Left ventricle myocardium superior (tissue), 1 donor: ENCODE measurements around the gene TRAIP. TPM values are rescaled to one million over a fixed set of nuclear protein-coding genes. Genes with fewer than 3 reads are reported as not detected.
"Not testable (repeated sequence)": the region's sequence is repeated elsewhere in the genome, so short reads cannot be mapped to it uniquely, and the experiment has no call there.

Experiments
- ATAC-seq: fragments of 200-7000 bp; cut with Tn5 transposase; one replicate; pipeline ENCODE4 v1.9.1; 2020; ENCODE audit warnings: mild to moderate bottlenecking, moderate library complexity
- DNase-seq: peaks from one replicate; pipeline ENCODE4 v3.0.0-alpha.2; 2020
- intact Hi-C: fragments of 100-400 bp; cut with micrococcal nuclease; formaldehyde crosslinking; loops from one replicate; pipeline ENCODE4 v1.11.0; 2022
- long read RNA-seq: library from polyadenylated mRNA; unstranded; transcript quantifications from one replicate; pipeline ENCODE4 v2.0.0, GENCODE V29; 2021
- total RNA-seq: library from RNA; stranded (reverse); fragmentation: NEBNext Ultra II Directional; extraction: Animal tissue kit (Norgen Biotek cat#: 25700); gene quantifications from one replicate; pipeline ENCODE4 v1.2.1, GENCODE V29; 2021
- donor health status: DM: no; HTN: yes; CAD: no; lungs with severe emphysema.

TRAIP gene, protein sequence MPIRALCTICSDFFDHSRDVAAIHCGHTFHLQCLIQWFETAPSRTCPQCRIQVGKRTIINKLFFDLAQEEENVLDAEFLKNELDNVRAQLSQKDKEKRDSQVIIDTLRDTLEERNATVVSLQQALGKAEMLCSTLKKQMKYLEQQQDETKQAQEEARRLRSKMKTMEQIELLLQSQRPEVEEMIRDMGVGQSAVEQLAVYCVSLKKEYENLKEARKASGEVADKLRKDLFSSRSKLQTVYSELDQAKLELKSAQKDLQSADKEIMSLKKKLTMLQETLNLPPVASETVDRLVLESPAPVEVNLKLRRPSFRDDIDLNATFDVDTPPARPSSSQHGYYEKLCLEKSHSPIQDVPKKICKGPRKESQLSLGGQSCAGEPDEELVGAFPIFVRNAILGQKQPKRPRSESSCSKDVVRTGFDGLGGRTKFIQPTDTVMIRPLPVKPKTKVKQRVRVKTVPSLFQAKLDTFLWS
- total RNA-seq: 1.2 TPM
- long read RNA-seq, partial matches to known transcripts: 0 of 2 reads
- long read RNA-seq, other reads (novel, unspliced or antisense): 2 of 2 reads

DNA sequence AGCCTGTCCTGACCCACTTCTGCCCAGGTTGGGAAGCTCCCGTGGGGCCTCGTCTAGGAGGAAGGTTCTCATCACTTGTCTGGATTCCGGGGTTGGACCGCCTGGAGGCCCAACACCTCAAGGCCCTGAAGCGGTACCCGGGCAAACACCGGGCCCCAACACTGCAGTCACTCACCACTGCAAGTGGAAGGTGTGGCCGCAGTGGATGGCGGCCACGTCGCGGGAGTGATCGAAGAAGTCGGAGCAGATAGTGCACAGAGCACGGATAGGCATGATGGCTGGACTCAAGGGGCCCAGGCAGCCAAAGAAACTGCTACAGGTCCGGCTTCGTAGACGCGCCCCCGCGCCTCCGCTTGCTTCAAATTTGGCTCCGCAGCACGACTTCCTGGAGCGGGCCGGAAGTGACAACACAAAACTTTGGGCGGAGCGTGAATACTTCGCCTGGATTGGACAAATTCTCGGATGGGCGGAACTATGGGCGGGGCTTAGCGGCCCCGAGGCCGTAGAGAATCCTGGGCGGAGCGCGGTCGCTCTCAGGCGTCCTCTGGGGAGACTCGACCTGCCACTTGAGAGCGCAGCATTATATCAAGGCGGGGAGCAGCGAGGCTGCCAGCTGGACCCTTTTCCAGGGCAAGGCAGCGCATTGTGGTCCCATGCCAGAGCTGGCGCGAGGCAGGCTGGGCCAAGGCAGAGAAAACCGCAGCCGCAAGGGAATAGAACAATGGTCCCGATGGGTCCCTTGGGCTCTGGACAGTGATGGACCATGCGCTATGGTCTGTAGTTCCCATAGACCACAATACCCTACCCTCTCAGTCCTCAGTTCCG is at the start of gene TRAIP:
Gene TRAIP, minus strand, starts transcription at position 384 of the 825 bp plus-strand sequence. Its CDS starts 111 bp downstream, at position 273.
- peak; percentile 95 for DNase-seq
- intact Hi-C loops: no loop called here
- ATAC-seq: peak; percentile 100

DNA sequence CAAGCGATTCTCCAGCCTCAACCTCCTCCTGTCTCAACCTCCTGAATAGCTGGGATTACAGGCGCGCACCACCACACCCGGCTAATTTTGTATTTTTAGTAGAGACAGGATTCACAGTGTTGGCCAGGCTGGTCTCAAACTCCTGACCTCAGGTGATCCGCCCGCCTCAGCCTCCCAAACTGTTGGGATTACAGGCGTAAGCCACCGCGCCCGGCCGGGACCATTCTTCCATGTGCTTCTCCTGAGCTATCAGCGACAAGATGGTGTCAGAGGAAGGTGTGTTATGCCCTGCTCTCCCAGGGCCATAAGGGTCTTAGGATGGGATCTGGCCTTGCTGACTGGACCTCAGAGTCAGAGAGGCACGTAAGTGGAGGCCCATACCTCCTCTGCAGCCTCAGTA is 48.1 kb upstream of the TRAIP start:
- ATAC-seq, intact Hi-C loops, DNase-seq: not testable (repeated sequence)

DNA sequence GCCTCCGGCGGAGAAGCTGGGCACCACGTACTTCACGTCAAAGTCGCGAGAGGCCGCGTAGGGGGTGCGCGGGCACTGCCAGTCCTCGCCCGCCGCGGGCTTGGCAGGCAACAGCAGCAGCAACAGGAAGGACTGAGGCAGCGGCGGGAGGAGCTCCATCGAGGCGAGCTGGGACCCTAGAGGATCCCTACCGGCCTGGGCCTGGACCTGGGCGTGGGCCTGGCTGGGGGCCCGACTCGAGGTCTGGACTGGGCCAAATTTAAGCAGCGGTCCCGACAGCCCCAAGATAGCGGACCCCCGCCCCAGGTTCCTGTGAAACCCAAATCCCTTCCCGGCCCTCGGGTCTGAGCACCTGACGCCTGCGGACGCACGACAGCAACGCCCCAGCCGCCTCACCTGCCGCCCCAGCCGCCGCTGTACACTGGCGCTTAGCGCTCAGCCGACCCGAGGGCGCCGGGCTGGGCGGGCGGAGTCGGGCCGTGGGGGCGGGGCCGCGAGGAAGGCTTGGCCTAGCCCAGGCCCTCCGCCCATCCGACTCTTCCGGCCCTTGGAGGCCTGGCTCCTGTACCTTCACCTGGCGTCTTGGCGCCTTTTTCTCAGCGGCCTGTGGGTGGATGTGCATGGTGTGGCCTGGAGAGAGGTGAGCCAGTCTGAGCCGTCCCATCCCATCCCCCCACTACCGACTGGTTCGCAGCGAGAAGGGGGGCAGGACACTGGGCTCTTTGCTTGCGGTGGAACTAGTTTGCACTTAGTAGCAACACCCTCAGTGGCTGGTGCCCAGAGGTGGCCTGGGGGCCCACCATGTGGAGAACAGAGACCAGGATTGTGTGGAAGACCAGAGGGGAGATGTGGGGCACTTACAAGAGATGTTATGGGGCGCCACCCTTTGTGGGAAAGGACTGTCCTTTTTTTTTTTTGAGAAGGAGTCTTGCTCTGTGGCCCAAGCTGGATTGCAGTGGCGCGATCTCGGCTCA is 47.4 kb upstream of the TRAIP start, which contains the start of gene MST1R:
Gene MST1R, minus strand, starts transcription at position 423 of the 974 bp plus-strand sequence. Its CDS starts 264 bp downstream, at position 159.
- intact Hi-C loops: no loop called here
- peak; percentile 88 for ATAC-seq
- peak; percentile 86 for DNase-seq

DNA sequence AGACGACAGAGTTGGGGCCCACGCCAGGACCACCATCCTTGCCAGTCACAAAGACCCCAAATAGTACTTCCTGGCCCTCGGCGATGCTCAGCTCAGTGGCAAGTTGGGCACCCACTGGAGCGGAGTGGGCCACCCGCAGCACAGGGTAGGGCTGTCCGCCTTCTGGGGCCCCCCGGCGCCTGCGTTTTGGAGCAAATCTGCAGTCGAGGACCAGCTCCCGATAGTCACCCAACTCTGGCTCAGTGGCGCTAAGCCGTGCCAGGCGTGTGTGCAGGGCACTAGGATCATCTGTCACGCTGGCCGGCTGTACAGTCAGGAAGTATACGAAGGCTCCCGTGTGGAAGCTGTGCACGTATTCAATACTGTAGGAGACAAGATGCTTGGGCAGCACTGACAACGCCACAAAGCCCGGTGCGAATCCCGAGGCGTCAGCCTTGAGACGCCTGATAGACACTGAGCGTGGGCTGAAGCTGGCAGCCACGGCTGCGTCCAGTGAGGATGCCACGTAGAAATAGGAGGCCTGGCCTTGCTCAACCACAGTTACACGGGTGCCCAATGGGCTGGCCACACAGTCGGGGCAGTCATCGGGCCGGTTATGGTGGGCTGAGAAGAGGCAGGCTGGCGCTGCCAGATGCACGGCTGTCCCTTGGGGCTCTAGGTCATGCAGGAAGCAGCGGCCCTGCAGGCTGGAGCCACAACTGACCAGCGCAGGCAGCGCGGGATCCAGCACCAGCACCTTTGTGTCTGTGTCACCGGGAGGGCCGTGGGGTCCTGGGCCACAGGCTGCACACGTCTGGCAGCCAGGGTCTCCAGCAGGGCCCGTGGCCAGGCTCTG is 46.4 kb upstream of the TRAIP start:
- intact Hi-C loops: no loop called here
- DNase-seq (no peak), ATAC-seq (no peak)

DNA sequence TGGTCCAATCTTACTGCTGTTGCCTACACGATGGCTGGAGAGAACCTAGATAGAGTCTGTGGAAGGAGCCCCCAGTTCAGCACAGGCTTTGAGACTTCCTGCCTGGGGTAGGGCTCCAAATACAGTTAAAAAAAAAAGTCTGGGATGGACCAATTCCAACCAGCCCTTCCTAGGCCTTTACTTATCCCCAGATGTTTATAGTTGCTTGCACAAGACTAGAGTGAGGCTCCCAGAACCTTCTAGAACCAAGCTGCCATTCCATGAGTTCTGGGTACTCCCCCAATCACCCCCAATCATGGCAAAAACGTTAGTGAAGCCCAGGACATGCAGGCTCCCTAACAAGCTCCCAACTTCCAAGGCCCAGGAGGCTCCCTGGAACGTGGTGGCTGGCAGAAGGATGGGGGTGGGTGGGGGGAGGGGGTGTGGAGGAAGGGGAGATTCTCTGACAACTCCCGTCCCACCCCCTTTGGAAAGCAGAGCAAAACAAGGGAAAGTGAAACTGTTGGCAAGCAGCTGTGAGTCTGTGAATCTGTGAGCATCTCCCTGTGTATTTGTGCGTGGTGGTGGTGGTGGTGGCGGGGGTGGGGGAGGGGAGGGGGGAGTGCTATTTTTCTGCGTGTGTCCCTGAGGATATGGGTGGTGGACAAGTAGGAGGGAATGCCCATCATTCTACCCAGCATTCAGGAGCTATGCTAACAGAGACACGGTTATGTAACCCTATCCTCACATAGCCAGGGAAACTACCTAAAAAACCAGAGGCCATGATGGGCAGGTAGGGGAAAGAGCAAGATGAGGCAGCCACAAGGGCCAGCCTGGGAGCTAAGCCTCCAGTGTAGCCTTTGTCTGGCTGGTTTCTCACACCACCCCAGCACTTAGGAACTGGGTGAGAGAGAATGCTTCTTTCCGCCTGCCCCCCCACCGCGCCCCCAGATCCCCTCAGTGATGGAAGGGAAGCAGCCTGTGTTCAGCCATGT is 45.3 kb upstream of the TRAIP start:
- intact Hi-C loops: no loop called here
- DNase-seq (no peak), ATAC-seq (no peak)

DNA sequence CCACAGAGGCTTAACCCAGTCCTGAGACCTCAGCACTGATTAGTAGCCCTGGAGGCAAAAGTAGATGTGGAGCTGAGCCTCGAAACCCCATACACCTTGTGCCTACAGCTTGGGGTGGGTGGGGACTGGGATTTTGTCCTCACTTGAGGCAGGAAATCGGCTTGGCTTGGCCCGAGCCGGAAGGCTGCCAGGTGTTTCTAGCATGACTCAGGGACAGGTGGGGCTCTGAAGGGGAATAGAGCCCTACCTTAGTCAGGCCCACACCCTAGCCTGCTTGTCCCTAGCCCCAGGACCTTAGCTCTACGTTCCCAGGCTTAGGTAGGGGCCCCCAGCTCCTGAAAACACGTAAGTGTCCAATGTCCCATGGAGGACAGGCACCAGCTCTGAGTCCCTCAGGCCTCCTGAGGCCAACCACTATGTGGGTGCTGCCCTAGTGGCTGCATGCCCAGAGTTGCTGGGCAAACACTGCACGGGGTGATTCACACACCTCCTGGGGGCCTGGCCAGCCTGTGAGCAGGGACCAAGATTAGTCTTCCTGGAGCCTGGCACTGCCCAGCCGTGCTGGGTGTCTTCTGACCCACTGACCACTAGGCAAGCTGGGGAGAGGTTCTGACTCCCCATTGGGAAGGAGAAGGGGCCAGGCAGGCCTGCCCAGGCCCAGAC is 44.3 kb upstream of the TRAIP start:
- intact Hi-C loops: no loop called here
- DNase-seq (peak; percentile 66), ATAC-seq (peak; percentile 75)

DNA sequence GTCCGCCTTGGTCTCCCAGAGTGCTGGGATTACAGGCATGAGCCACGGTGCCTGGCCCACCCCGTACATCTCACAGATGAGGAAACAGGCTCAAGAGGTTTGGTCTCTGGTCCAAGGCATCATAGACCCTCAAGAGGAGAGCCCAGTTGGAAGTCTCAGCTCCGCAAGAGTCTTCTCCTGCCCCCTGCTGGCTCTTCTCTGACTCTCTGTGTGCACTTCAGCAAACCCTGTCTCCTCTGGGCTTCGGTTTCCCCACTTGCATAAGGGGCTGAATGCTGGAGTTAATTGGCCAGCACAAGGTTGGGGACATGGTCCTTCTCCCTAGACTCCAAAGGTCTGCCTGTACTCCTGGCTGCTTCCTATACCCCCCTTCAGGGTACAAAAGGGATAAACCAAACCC is 43.5 kb upstream of the TRAIP start:
- DNase-seq (no peak), ATAC-seq (no peak)
- intact Hi-C loops: no loop called here

DNA sequence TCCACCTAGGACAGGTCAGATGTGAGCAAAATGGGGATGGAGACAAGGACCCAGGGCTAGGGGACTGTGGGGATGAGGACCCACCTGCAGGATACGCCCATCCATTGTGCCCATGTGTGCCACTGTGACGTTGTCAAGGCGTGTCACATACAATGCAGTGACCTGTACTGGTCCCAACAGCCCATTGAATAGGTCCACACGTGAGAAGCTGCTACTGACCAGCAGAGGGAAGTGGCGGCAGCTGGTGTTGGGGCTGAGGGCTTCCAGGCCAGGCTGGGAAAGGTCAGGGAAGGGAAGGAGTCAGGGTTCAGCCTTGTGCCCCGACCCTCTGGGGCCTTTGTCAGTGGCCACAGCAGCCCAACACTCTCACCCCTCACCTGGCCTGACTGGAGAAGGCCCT is 42.6 kb upstream of the TRAIP start:
- intact Hi-C loops: no loop called here
- DNase-seq: no peak
- no peak for ATAC-seq

DNA sequence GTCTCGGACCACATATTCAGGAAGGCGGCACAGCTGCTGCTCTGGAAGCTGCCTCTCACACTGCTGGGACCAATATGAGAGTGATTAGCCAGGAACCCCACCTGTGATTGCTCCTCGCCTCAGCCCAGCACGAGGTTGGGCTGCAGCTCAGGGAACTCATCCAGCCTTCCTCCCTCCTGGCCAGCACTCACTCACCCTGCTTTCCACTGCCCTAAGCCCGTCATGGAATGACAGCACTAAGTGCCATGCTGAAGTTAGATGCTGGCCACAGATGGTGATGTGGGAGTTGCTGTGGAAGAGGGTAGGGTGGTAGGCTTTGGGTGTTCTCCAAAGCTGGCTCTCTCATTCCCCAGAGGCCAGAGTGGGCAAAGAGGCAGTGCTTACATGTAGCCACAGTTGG is 40.0 kb upstream of the TRAIP start:
- intact Hi-C loops: no loop called here
- ATAC-seq (no peak), DNase-seq (no peak)

DNA sequence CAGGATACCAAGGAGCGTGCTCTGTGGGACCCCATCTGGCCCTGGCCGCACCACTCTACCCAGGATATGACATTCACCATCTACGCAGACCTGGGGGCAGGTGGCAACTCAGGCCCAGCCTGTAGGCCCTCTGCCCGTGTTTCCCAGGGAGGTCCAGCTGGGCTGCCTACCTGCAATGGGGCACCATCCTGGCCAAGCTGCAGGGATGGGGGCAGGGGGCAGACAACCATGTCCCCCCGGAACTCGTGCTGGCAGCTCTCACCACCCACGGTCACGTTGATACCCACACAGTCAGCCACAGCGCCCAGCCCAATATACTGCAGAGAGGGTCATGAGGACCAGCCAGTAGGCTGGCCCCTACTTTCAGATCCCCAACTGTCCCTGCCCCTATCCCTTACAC is 39.4 kb upstream of the TRAIP start:
- intact Hi-C loops: no loop called here
- DNase-seq: no peak
- ATAC-seq: no peak

DNA sequence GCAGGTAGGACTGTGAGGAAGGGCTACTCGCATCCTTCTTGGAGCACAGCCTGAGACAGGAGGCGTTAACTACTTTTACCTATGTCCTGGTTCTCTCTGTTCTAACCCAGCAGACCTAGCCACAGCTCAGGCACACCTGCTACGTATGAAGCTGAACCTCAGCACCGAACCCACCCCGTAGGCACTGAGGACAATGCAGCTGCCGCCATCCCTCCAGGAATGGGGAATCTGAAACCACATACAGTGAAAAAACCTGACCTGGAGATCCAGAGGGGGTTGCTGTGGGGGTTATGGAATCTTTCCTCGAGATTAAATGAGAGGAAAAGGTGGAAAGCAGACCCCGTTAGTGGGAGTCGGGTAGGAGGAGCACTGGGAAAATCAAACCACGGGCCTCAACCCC is 32.9 kb upstream of the TRAIP start:
- intact Hi-C loops: no loop called here
- ATAC-seq: no peak
- DNase-seq: no peak

DNA sequence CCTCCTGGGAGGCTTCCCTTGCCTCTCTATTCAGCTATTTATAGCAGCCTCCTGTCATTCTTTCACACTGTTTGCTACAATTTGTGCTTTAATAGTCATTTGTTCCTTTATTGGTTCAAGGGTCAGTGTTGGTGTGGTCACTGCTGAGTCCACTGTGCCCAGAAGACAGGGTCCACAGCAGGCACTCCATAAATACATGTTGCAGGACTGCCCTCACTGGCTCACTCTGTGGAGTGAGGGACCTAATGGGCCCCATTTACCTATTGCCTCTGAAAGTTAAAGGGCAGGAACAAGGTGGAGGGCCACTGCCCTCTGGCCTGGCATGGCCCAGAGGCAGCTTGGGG is 30.5 kb upstream of the TRAIP start:
- intact Hi-C loops: no loop called here
- DNase-seq (no peak), ATAC-seq (no peak)

DNA sequence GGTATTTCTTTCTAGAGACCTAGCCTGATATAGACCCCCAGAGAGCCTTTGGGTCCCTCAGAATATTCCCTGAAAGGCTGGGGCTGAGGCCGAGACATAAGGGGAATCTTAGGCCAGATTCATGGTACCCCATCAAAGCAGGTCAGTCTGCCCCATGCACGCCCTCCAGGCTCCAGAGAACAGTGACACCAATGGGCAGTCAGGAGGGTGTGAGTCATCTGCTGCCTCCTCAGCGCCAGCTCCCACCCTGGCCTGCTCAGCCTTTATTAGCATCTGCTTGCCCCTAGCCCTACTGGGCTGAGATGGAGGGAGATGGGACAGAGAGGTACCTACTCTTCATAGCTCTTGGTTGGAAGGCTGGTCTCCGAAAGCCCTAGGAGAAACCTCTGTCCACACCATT is 27.6 kb upstream of the TRAIP start:
- no peak for DNase-seq
- ATAC-seq: no peak
- intact Hi-C loops: no loop called here

DNA sequence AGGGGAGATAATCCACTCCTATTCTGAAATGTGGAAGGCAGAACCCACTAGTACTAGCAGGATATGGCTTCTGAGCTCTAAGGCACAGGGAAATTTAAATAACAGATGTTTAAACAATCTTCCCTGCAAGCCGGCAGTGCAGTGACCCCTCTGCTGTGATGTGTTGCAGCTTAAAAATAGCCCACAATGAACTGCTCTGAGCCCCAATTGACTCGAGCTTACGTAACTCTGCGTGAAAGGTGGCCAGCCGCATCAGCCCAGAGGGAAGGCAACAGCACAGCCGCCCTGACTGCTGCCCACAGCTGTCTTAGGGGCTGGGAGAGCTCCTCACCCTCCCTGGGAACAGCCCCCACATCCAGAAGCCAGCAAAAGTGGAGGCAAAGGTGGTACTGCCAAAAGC is 25.8 kb upstream of the TRAIP start:
- ATAC-seq (peak; percentile 86), DNase-seq (peak; percentile 43)
- intact Hi-C loops: no loop called here

DNA sequence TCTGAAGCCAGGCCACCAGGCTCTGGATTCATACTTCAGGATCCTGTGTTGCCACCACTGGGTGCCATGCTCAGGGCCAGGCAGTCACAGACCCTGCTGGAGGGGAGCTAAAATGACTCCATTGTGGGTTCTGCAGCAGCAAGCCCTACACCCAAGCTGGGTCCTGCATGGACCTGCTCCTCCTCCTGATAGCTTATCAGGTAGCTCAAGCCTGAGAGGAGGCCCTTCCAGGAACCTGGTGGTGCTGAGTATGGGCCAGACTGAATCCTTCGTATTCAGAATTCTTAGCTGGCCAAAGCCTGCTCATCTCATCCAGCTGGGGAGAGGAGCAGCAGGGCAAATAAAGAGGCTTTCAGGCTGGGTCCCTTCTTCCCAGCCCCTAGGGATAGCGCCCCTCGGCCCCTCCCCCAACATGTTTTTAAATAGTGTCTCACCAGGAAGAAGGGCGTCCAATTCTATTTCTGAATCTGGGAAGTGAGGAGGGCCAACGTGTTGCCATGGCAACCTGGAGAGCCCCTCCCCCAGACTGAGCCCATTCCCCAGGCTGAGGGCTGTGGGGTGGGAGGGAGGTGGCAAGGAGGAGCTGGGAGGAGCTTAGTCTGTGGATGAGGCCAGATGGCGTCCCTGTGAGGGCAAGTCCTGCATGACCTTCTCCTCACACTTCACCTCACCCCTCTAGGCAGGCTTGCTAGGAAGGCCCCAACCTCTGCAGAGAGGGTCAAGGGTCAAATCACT is 24.4 kb upstream of the TRAIP start:
- peak; percentile 21 for ATAC-seq

DNA sequence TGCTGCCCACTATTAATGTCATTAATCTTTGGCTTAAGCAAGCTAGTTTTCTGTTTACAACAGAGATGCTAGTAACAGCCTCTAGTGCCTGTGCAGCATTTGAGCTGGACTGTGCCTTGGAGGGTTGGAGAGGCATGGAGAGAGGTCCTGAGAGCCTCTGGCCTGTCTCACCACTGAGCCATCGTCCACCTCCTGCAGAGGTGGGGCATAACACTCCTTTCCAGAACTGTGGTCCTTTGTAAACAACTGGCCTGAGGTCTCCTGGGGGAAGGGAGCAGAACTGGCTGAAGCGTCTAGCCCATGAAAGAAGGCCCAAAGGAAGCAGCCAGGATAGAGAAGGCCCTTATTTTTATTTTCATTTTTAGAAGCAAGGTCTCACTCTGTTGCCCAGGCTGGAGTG is 23.4 kb upstream of the TRAIP start:
- DNase-seq: no peak
- intact Hi-C loops: no loop called here
- ATAC-seq: no peak

More for the DNA sequence above, 24.4 kb upstream of the TRAIP start:
- DNase-seq: no peak
- intact Hi-C loops: no loop called here
